Osteocyte (in vitro differentiated cells): ENCODE measurements around the gene FCMR. TPM values are rescaled to one million over a fixed set of nuclear protein-coding genes. Genes with fewer than 3 reads are reported as not detected.
A peak's percentile ranks its signal among the peaks of the same experiment; 100 is the strongest.

ENCODE experiments used
- DNase-seq: peaks from one replicate; pipeline ENCODE4 v3.0.0; 2021; ENCODE audit warnings: mixed read lengths; ENCODE audit not compliant: unreplicated experiment; ENCODE audit errors: extremely low spot score
- H3K27ac Mint-ChIP-seq: one replicate; pipeline ENCODE4 v1.8.0; 2021; ENCODE audit warnings: mild to moderate bottlenecking, mixed read lengths; ENCODE audit not compliant: unreplicated experiment
- H3K27me3 Mint-ChIP-seq: one replicate; pipeline ENCODE4 v1.8.0; 2021; ENCODE audit warnings: mixed read lengths; ENCODE audit not compliant: unreplicated experiment
- H3K36me3 Mint-ChIP-seq: one replicate; pipeline ENCODE4 v1.8.0; 2021; ENCODE audit warnings: mixed read lengths; ENCODE audit not compliant: unreplicated experiment
- H3K4me1 Mint-ChIP-seq: one replicate; pipeline ENCODE4 v1.8.0; 2021; ENCODE audit warnings: mixed read lengths; ENCODE audit not compliant: unreplicated experiment
- H3K4me3 Mint-ChIP-seq: one replicate; pipeline ENCODE4 v1.8.0; 2021; ENCODE audit warnings: mild to moderate bottlenecking, moderate library complexity, mixed read lengths; ENCODE audit not compliant: unreplicated experiment
- H3K9me3 Mint-ChIP-seq: one replicate; pipeline ENCODE4 v1.8.0; 2021; ENCODE audit warnings: mixed read lengths; ENCODE audit not compliant: unreplicated experiment
- CTCF ChIP-seq: fragments of 200-600 bp; sonication (generic); IDR thresholded peaks from 2 replicates; pipeline ENCODE4 v1.5.0; 2021; ENCODE audit warnings: antibody characterized with exemption, mild to moderate bottlenecking, moderate library complexity
- total RNA-seq: library from RNA; stranded (reverse); gene quantifications from 2 replicates; pipeline ENCODE4 v1.2.1, GENCODE V29; 2021

Gene FCMR
- total RNA-seq, 1 donor from 2014 or later, result not detected

GRCh38 chr1:206900149-206900548 lies 21.6 kb downstream of the FCMR start:
- Mint-ChIP-seq H3K9me3 (no peaks in the 10 kb centered on the region), H3K4me3 (no peak overlapping the region), H3K4me1 (peaks cover 5% of the 10 kb centered on the region)

GRCh38 chr1:206899717-206900116 lies 22.0 kb downstream of the FCMR start:
- Mint-ChIP-seq H3K36me3 (no peaks in the 10 kb centered on the region), H3K27me3 (no peaks in the 10 kb centered on the region), H3K4me1 (peaks cover 5% of the 10 kb centered on the region), H3K9me3 (no peaks in the 10 kb centered on the region), H3K4me3 (no peak overlapping the region), H3K27ac (no peak overlapping the region)
- no peak for TF ChIP-seq CTCF
- DNase-seq, result no peak

More at GRCh38 chr1:206900149-206900548, 21.6 kb downstream of the FCMR start:
- H3K36me3 Mint-ChIP-seq, result no peaks in the 10 kb centered on the region
- H3K27ac Mint-ChIP-seq, result no peak overlapping the region
- H3K27me3 Mint-ChIP-seq, result no peaks in the 10 kb centered on the region
- DNase-seq, result peak; percentile 76
- no peak for TF ChIP-seq CTCF

- H3K36me3 Mint-ChIP-seq, result no peaks in the 10 kb centered on the region
- H3K27me3 Mint-ChIP-seq, result no peaks in the 10 kb centered on the region
- peak; percentile 75 for DNase-seq
- no peak for TF ChIP-seq CTCF
- H3K4me1 Mint-ChIP-seq, result peaks cover 5% of the 10 kb centered on the region
- no peak overlapping the region for H3K4me3 Mint-ChIP-seq
- no peaks in the 10 kb centered on the region for H3K9me3 Mint-ChIP-seq
- H3K27ac Mint-ChIP-seq, result no peak overlapping the region
Observed at GRCh38 chr1:206898915-206899431, 22.8 kb downstream of the FCMR start.

GRCh38 chr1:206898089-206898914 lies 23.4 kb downstream of the FCMR start:
- H3K27ac Mint-ChIP-seq, result no peak overlapping the region

More at GRCh38 chr1:206898089-206898914, 23.4 kb downstream of the FCMR start:
- no peak for TF ChIP-seq CTCF
- DNase-seq, result peak; percentile 59
- Mint-ChIP-seq H3K9me3 (no peaks in the 10 kb centered on the region), H3K4me3 (no peak overlapping the region), H3K4me1 (peaks cover 5% of the 10 kb centered on the region), H3K36me3 (no peaks in the 10 kb centered on the region), H3K27me3 (no peaks in the 10 kb centered on the region)
